HUES6 (cell line): ENCODE results near the gene ATRAID.

Experiments used
- H3K27ac ChIP-seq: 2 replicates; pipeline ENCODE4 v1.7.0; 2013; ENCODE audit warnings: low read depth, mild to moderate bottlenecking, low read length, inconsistent platforms
- H3K27me3 ChIP-seq: 2 replicates; pipeline ENCODE4 v1.6.1; 2013; ENCODE audit warnings: low read length; ENCODE audit not compliant: control insufficient read depth, insufficient read depth
- H3K36me3 ChIP-seq: 2 replicates; pipeline ENCODE4 v1.6.1; 2013; ENCODE audit warnings: low read length; ENCODE audit not compliant: control insufficient read depth, insufficient read depth
- H3K4me1 ChIP-seq: 2 replicates; pipeline ENCODE4 v1.6.1; 2013; ENCODE audit warnings: low read length; ENCODE audit not compliant: control insufficient read depth, insufficient read depth
- H3K4me3 ChIP-seq: 2 replicates; pipeline ENCODE4 v1.5.1; 2013; ENCODE audit warnings: low read depth, low read length
- H3K9ac ChIP-seq: one replicate; pipeline ENCODE4 v1.6.1; 2013; ENCODE audit warnings: mild to moderate bottlenecking, low read length
- H3K9me3 ChIP-seq: 2 replicates; pipeline ENCODE4 v1.6.1; 2013; ENCODE audit warnings: low read depth, low read length; ENCODE audit not compliant: control insufficient read depth, insufficient read depth

ATRAID gene

GRCh38 chr2:27242614-27242951, 30.7 kb downstream of the ATRAID start:
- no peak overlapping the region for H3K9ac ChIP-seq
- no peaks in the 10 kb centered on the region for H3K9me3 ChIP-seq
- no peaks in the 10 kb centered on the region for H3K4me1 ChIP-seq
- no peak overlapping the region for H3K4me3 ChIP-seq
- no peaks in the 10 kb centered on the region for H3K27me3 ChIP-seq
- H3K27ac ChIP-seq = no peak overlapping the region
- peaks cover 75% of the 10 kb centered on the region for H3K36me3 ChIP-seq

GRCh38 chr2:27243391-27244130, 31.7 kb downstream of the ATRAID start:
- Histone ChIP-seq H3K27ac (no peak overlapping the region), H3K9ac (no peak overlapping the region), H3K4me1 (no peaks in the 10 kb centered on the region), H3K27me3 (no peaks in the 10 kb centered on the region), H3K9me3 (no peaks in the 10 kb centered on the region), H3K36me3 (peaks cover 65% of the 10 kb centered on the region), H3K4me3 (no peak overlapping the region)

DNA sequence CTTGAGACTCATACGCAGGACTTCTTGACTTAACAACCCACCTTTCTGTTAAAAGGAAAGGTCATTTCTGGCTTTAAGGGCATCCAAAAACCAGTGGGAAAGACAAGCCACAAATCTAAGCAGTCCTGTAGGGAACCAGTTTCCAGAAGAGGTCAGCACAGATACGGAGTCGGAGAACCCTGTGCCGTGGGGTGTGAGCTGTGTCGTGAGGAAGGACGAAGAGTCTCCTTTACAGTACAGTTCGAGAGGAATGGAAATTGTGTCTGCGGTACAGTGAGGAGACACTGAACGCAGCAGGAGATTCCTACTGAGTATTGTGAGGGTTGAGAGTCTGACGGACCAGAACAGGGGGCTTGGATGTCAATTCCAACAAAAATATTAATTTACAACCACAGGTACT, 33.3 kb downstream of the ATRAID start:
- Histone ChIP-seq H3K27me3 (no peaks in the 10 kb centered on the region), H3K36me3 (peaks cover 51% of the 10 kb centered on the region), H3K9ac (no peak overlapping the region), H3K4me3 (no peak overlapping the region), H3K9me3 (no peaks in the 10 kb centered on the region), H3K27ac (no peak overlapping the region), H3K4me1 (no peaks in the 10 kb centered on the region)

- H3K27me3 ChIP-seq = no peaks in the 10 kb centered on the region
- H3K4me3 ChIP-seq = no peak overlapping the region
- peaks cover 46% of the 10 kb centered on the region for H3K36me3 ChIP-seq
- H3K4me1 ChIP-seq = peaks cover 4% of the 10 kb centered on the region
- no peaks in the 10 kb centered on the region for H3K9me3 ChIP-seq
- H3K27ac ChIP-seq = no peak overlapping the region
- H3K9ac ChIP-seq = no peak overlapping the region
Measured at GRCh38 chr2:27245626-27246025, 33.8 kb downstream of the ATRAID start.

- H3K27me3 ChIP-seq = peaks cover 5% of the 10 kb centered on the region
- no peak overlapping the region for H3K27ac ChIP-seq
- H3K36me3 ChIP-seq = peaks cover 23% of the 10 kb centered on the region
- no peak overlapping the region for H3K9ac ChIP-seq
- peaks cover 9% of the 10 kb centered on the region for H3K4me1 ChIP-seq
- H3K4me3 ChIP-seq = no peak overlapping the region
- H3K9me3 ChIP-seq = no peaks in the 10 kb centered on the region
Measured at GRCh38 chr2:27247893-27248292, 36.1 kb downstream of the ATRAID start.

- Histone ChIP-seq H3K36me3 (peaks cover 9% of the 10 kb centered on the region), H3K9me3 (no peaks in the 10 kb centered on the region), H3K27me3 (peaks cover 5% of the 10 kb centered on the region), H3K4me3 (no peak overlapping the region), H3K27ac (no peak overlapping the region), H3K9ac (no peak overlapping the region), H3K4me1 (peaks cover 9% of the 10 kb centered on the region)
Measured at GRCh38 chr2:27249159-27249890, 37.5 kb downstream of the ATRAID start.

DNA sequence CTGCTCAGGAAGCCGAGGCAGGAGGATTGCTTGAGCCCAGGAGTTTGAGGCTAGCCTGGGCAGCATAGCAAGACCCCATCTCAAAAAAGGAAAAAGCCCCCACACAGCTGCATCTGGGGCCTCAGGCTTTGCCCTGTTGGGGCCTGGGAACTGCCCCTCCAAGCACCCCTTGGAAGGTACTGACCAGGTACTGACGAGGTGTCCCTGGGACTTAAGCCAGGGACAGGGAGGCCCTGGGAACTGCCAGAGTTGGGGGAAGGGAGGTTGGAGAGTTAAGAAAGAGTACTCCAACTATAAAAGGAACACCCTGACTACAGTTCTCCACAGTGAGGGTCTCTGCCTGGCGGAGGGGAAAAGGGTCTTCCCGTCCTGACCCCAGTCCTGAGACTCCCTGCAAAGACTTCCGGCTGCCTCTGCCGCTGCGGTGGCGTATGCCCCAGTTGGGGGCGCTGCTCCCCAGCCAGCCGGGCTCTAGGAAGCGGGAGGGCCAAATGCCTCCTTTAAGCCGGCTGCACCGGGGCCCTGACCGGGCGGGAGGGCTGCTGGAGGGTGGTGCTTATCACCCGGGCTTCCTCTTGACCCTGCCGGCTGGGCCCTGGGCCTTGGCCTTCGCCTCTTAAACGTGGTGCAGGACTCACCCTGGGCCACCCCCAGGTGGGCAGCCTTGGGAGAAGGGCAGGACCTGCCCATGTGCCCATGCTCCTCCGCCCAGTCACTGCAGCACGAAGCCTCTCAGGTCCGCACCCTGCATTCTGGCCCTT, 38.2 kb downstream of the ATRAID start:
- peak overlapping the region; percentile 29 for H3K9ac ChIP-seq
- peaks cover 9% of the 10 kb centered on the region for H3K4me1 ChIP-seq
- peaks cover 3% of the 10 kb centered on the region; the same call in 1 of the 2 replicates for H3K36me3 ChIP-seq
- peaks cover 5% of the 10 kb centered on the region for H3K27me3 ChIP-seq
- H3K27ac ChIP-seq = no peak overlapping the region
- peak overlapping the region; percentile 37 for H3K4me3 ChIP-seq
- H3K9me3 ChIP-seq = no peaks in the 10 kb centered on the region

- H3K4me1 ChIP-seq = peaks cover 9% of the 10 kb centered on the region
- H3K9me3 ChIP-seq = no peaks in the 10 kb centered on the region
- peaks cover 5% of the 10 kb centered on the region for H3K27me3 ChIP-seq
- H3K27ac ChIP-seq = no peak overlapping the region
- peak overlapping the region; percentile 37 for H3K4me3 ChIP-seq
- peak overlapping the region; percentile 29 for H3K9ac ChIP-seq
- no peaks in the 10 kb centered on the region for H3K36me3 ChIP-seq
Measured at GRCh38 chr2:27250652-27251379, 39.0 kb downstream of the ATRAID start.

DNA sequence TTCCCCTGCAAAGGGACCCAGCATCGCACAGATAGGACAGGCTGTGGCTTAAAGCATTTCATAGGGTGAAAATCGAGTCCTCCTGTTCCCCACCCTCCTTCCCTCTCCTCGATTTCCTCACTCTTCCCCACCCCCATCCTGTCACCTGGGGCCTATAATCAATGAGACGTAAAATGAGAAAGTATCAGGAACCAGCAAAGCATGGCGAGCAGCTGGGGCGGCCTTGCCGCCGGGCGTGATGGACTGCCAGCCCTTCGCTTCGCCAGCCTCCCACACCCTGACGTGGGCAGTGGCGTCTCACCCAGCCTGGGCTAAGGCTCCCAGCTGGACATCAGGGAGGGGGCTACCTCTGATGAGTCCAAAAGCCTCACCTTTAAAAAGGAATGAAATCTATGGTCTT, 39.9 kb downstream of the ATRAID start:
- no peak overlapping the region for H3K4me3 ChIP-seq
- peaks cover 9% of the 10 kb centered on the region for H3K4me1 ChIP-seq
- H3K27ac ChIP-seq = no peak overlapping the region
- H3K27me3 ChIP-seq = peaks cover 12% of the 10 kb centered on the region
- no peak overlapping the region for H3K9ac ChIP-seq
- H3K36me3 ChIP-seq = no peaks in the 10 kb centered on the region
- no peaks in the 10 kb centered on the region for H3K9me3 ChIP-seq

DNA sequence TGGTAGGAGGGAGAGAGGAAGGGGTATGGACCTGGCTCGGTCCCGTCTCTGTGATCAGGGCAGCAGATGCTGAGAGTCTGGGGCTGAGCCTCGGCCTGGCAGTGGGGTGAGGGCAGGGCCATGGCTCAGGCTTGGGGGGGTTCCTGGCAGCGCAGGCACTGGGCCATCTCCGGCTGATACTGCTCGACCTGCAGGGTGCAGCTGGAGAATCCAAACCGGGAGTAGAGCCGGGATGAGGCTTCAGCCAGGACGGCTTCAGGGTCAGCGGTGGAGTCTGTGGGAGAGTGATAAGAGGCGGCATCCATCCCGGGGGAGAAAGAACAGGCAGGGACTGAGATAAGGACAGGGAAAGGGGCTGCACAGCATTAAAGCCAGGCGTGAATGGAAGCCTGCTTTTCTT, 43.3 kb downstream of the ATRAID start:
- Histone ChIP-seq H3K27ac (no peak overlapping the region), H3K9me3 (no peaks in the 10 kb centered on the region), H3K9ac (no peak overlapping the region), H3K4me3 (no peak overlapping the region), H3K27me3 (peaks cover 38% of the 10 kb centered on the region), H3K36me3 (no peaks in the 10 kb centered on the region), H3K4me1 (peaks cover 9% of the 10 kb centered on the region)
